BLaER1 treated with 17β-estradiol and CSF1 and Interleukin-3, amounts not matched to agents 10 nM and 100 nM (cell line): Measurements from ENCODE around the gene ODC1.
"Not testable (repeated sequence)": the region's sequence is repeated elsewhere in the genome, so short reads cannot be mapped to it uniquely, and the experiment has no call there.

ENCODE experiments used
- H3K27ac ChIP-seq, 11 experiments: shearing (Covaris generic); formaldehyde crosslinking; 2 replicates each; pipeline ENCODE4 v1.8.1; 2022
- H3K27me3 ChIP-seq, 11 experiments: shearing (Covaris generic); formaldehyde crosslinking; 2 replicates each; pipeline ENCODE4 v1.8.1; 2022
- H3K36me3 ChIP-seq, 11 experiments: shearing (Covaris generic); formaldehyde crosslinking; 2 replicates each; pipeline ENCODE4 v1.8.1; 2022
- H3K4me1 ChIP-seq, 10 experiments: shearing (Covaris generic); formaldehyde crosslinking; 2 replicates each; pipeline ENCODE4 v1.8.1; 2022
- H3K4me2 ChIP-seq, 11 experiments: shearing (Covaris generic); formaldehyde crosslinking; 2 replicates each; pipeline ENCODE4 v1.8.1; 2022
- H3K4me3 ChIP-seq, 10 experiments: shearing (Covaris generic); formaldehyde crosslinking; 2 replicates each; pipeline ENCODE4 v1.8.1; 2022
- H3K9ac ChIP-seq, 11 experiments: shearing (Covaris generic); formaldehyde crosslinking; 2 replicates each; pipeline ENCODE4 v1.8.1; 2022
- H3K9me3 ChIP-seq, 11 experiments: shearing (Covaris generic); formaldehyde crosslinking; replicated peaks in 1 of 11; 2 replicates each; pipeline ENCODE4 v1.8.1; 2022
- H4K20me1 ChIP-seq, 11 experiments: shearing (Covaris generic); formaldehyde crosslinking; 2 replicates each; pipeline ENCODE4 v1.8.1; 2022
- Cebpa-rat ChIP-seq, 11 experiments: shearing (Covaris generic); IDR thresholded peaks; 2 replicates each; pipeline ENCODE4 v1.8.1; 2022

The ODC1 gene

GRCh38 chr2:10490806-10491291, 42.7 kb upstream of the ODC1 start:
- no peak overlapping the region for H3K4me3 ChIP-seq
- TF ChIP-seq Cebpa-rat (IDR thresholded peaks at IDR 0.05): no peak
- H3K4me2 ChIP-seq: peak overlapping the region in 5 of 11 experiments; percentile 9 to 36 (median 22); a peak in 5 of 22 replicates
- H3K36me3 ChIP-seq: no peaks in the 10 kb centered on the region
- peaks cover 22 to 69% (median 56%) of the 10 kb centered on the region in 10 experiments for H3K4me1 ChIP-seq
- no peaks in the 10 kb centered on the region for H3K27me3 ChIP-seq
- H4K20me1 ChIP-seq: no peaks in the 10 kb centered on the region; a peak in 1 of 22 replicates
- peaks cover 0 to 16% (median 10%) of the 10 kb centered on the region in 11 experiments; a peak in 20 of 22 replicates for H3K9me3 ChIP-seq
- peak overlapping the region in 4 of 11 experiments; percentile 21 to 58 (median 44); a peak in 7 of 22 replicates for H3K27ac ChIP-seq
- no peak overlapping the region for H3K9ac ChIP-seq

DNA sequence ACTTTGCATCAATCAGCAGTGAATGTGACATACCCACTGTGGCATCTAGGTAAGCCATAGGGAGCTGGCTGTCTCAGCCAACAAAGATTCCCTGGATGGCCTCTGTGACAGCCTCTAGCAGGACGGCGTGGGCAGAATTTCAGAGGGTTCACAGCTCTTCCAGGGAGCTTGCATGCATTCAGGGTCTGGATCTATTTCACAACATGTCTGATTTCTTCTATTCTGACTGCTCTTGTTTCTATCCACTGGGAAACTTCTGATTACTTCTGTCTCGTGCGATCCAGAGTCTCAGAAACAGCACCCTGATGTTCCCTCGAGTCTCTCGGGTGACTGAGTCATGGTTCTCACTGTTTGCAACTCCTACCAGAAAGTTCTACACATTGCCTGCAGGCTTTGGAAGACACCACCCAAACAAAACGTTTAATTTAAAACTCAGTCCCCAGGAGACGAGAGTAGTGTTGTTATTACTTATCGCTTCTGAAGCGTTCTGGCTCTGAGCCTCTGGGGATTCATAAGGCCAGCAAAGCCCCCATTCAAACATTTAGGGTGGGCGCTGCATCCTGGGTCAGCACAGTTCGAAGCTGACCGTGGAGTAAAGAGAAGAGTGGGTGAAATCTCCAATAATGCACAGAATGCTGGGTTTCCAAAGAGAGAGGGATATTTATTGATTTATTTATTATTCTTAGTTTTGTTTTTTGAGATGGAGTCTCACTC, 41.9 kb upstream of the ODC1 start:
- TF ChIP-seq Cebpa-rat (IDR thresholded peaks at IDR 0.05): peak in 1 of 11 experiments; percentile 50; a peak in 1 of 22 replicates
- Histone ChIP-seq H3K27ac (peak overlapping the region in 3 of 11 experiments; percentile 21 to 49 (median 23); a peak in 4 of 22 replicates), H3K27me3 (no peaks in the 10 kb centered on the region), H3K4me1 (peaks cover 22 to 61% (median 50%) of the 10 kb centered on the region in 10 experiments), H3K36me3 (no peaks in the 10 kb centered on the region), H3K9ac (0 out of 22 replicates have a peak overlapping the region, but pooled peaks of 1 of the 11 experiments have one; percentile 23), H4K20me1 (no peaks in the 10 kb centered on the region), H3K9me3 (peaks cover 0 to 16% (median 10%) of the 10 kb centered on the region in 11 experiments; a peak in 20 of 22 replicates), H3K4me2 (peak overlapping the region in 6 of 11 experiments; percentile 5 to 36 (median 20); a peak in 7 of 22 replicates), H3K4me3 (no peak overlapping the region)

GRCh38 chr2:10488142-10488541, 40.0 kb upstream of the ODC1 start:
- not testable (repeated sequence) for H3K4me2 ChIP-seq, H3K9ac ChIP-seq, H4K20me1 ChIP-seq, H3K27ac ChIP-seq, H3K4me3 ChIP-seq, H3K36me3 ChIP-seq, H3K27me3 ChIP-seq
- peaks cover 0 to 16% (median 10%) of the 10 kb centered on the region in 11 experiments; a peak in 20 of 22 replicates for H3K9me3 ChIP-seq
- peaks cover 6 to 45% (median 33%) of the 10 kb centered on the region in 10 experiments for H3K4me1 ChIP-seq

DNA sequence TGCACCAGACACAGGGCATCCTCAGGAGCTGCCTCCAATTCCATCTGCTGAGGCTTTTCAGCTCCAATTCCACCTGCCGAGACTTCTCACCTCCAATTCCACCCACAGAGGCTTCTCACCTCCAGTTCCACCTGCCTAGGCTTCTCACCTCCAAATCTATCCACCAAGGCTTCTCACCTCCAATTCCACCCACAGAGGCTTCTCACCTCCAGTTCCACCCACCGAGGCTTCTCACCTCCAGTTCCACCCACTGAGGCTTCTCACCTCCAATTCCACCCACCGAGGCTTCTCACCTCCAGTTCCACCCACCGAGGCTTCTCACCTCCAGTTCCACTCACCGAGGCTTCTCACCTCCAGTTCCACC, 39.6 kb upstream of the ODC1 start:
- not testable (repeated sequence) for H4K20me1 ChIP-seq, H3K27me3 ChIP-seq, H3K27ac ChIP-seq, H3K36me3 ChIP-seq, H3K9ac ChIP-seq, H3K4me3 ChIP-seq
- Histone ChIP-seq H3K4me2 (peak overlapping the region in 7 of 11 experiments; percentile 12 to 56 (median 46); a peak in 13 of 22 replicates), H3K9me3 (peaks cover 0 to 16% (median 10%) of the 10 kb centered on the region in 11 experiments; a peak in 20 of 22 replicates), H3K4me1 (peaks cover 2 to 41% (median 29%) of the 10 kb centered on the region in 10 experiments; a peak in 18 of 20 replicates)

- peak overlapping the region in 7 of 11 experiments; percentile 12 to 56 (median 46); a peak in 15 of 22 replicates for H3K4me2 ChIP-seq
These were observed 39.1 kb upstream of the ODC1 start for GRCh38 chr2:10487081-10487740.

DNA sequence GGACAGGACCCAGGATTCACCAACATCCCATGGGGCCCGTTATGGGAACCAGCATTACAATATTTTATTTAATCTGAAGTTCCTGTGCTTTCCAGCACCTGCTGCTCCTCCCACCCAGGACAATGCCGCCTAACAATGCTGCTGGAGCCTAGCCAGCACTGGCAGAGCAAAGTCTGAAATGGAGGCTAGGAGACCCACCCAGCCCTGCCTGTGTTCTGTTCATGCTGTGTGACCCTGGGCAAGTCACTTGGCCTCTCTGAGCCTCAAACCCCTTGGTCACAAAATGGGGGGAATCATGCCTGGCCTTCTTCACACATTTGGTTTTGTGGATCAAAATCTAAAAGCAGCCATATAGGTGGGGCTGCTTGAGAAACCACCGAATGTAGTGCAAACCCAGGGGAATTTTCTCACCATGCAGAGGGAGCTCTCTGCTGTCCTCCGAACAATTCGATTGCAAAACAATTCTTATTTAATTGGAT, 38.5 kb upstream of the ODC1 start:
- no peak overlapping the region for H3K4me3 ChIP-seq
- TF ChIP-seq Cebpa-rat (IDR thresholded peaks at IDR 0.05): no peak
- no peak overlapping the region for H3K9ac ChIP-seq
- peaks cover 0 to 36% (median 26%) of the 10 kb centered on the region in 10 experiments; a peak in 16 of 20 replicates for H3K4me1 ChIP-seq
- H4K20me1 ChIP-seq: no peaks in the 10 kb centered on the region
- peaks cover 0 to 8% (median 4%) of the 10 kb centered on the region in 11 experiments; a peak in 17 of 22 replicates for H3K9me3 ChIP-seq
- H3K27me3 ChIP-seq: no peaks in the 10 kb centered on the region
- peak overlapping the region in 7 of 11 experiments; percentile 12 to 56 (median 46); a peak in 14 of 22 replicates for H3K4me2 ChIP-seq
- no peak overlapping the region for H3K27ac ChIP-seq
- H3K36me3 ChIP-seq: no peaks in the 10 kb centered on the region

More at GRCh38 chr2:10487081-10487740, 39.1 kb upstream of the ODC1 start:
- peaks cover 0 to 14% (median 9%) of the 10 kb centered on the region in 11 experiments; a peak in 20 of 22 replicates for H3K9me3 ChIP-seq
- H3K36me3 ChIP-seq: no peaks in the 10 kb centered on the region
- no peak overlapping the region for H3K9ac ChIP-seq
- H3K4me3 ChIP-seq: no peak overlapping the region
- no peak for TF ChIP-seq Cebpa-rat (IDR thresholded peaks at IDR 0.05)
- no peaks in the 10 kb centered on the region for H4K20me1 ChIP-seq
- H3K4me1 ChIP-seq: peaks cover 0 to 36% (median 26%) of the 10 kb centered on the region in 10 experiments; a peak in 16 of 20 replicates
- H3K27ac ChIP-seq: no peak overlapping the region
- no peaks in the 10 kb centered on the region for H3K27me3 ChIP-seq

GRCh38 chr2:10486091-10486490, 38.0 kb upstream of the ODC1 start:
- Histone ChIP-seq H3K9ac (no peak overlapping the region), H3K9me3 (peaks cover 0 to 3% (median 0%) of the 10 kb centered on the region in 11 experiments; a peak in 4 of 22 replicates)
- no peak for TF ChIP-seq Cebpa-rat (IDR thresholded peaks at IDR 0.05)

GRCh38 chr2:10482913-10483312, 34.8 kb upstream of the ODC1 start:
- Histone ChIP-seq H3K9ac (no peak overlapping the region), H3K4me2 (no peak overlapping the region), H3K36me3 (no peaks in the 10 kb centered on the region), H3K4me1 (peaks cover 8 to 39% (median 29%) of the 10 kb centered on the region in 10 experiments), H3K9me3 (no peaks in the 10 kb centered on the region), H3K27me3 (no peaks in the 10 kb centered on the region), H3K4me3 (no peak overlapping the region), H3K27ac (no peak overlapping the region), H4K20me1 (no peaks in the 10 kb centered on the region)
- no peak for TF ChIP-seq Cebpa-rat (IDR thresholded peaks at IDR 0.05)

More at GRCh38 chr2:10486091-10486490, 38.0 kb upstream of the ODC1 start:
- Histone ChIP-seq H4K20me1 (no peaks in the 10 kb centered on the region), H3K36me3 (no peaks in the 10 kb centered on the region), H3K27me3 (no peaks in the 10 kb centered on the region), H3K4me2 (peak overlapping the region in 7 of 11 experiments; percentile 12 to 56 (median 46); a peak in 12 of 22 replicates), H3K4me3 (no peak overlapping the region), H3K4me1 (peaks cover 0 to 36% (median 25%) of the 10 kb centered on the region in 10 experiments; a peak in 16 of 20 replicates), H3K27ac (no peak overlapping the region)

DNA sequence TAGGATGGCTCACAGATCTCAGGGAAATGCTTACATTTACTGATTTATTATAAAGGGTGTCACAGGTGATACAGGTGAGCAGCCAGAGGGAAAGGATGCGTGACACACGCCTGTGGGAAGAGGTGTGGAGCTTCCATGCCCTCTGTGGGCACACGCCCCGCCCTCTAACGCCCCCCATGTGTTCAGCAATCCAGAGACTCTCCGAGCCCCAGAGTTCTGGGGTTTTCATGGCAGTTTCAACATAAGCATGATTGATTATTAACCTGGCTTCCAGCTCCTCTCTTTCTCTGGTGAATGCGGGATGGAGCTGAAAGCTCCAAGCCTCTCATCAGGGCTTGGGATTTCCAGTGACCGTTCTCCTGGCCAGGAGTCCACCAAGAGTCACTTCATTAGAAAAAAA, 34.3 kb upstream of the ODC1 start:
- no peak overlapping the region for H3K4me3 ChIP-seq
- peaks cover 13 to 41% (median 30%) of the 10 kb centered on the region in 10 experiments for H3K4me1 ChIP-seq
- H4K20me1 ChIP-seq: no peaks in the 10 kb centered on the region; a peak in 1 of 22 replicates
- H3K36me3 ChIP-seq: no peaks in the 10 kb centered on the region
- no peaks in the 10 kb centered on the region for H3K9me3 ChIP-seq
- no peaks in the 10 kb centered on the region for H3K27me3 ChIP-seq
- TF ChIP-seq Cebpa-rat (IDR thresholded peaks at IDR 0.05): no peak
- no peak overlapping the region for H3K9ac ChIP-seq
- H3K27ac ChIP-seq: no peak overlapping the region
- no peak overlapping the region for H3K4me2 ChIP-seq
